ENCODE results near the gene AP4E1. TPM values are rescaled to one million over a fixed set of nuclear protein-coding genes. Genes with fewer than 3 reads are reported as not detected.
A peak's percentile ranks its signal among the peaks of the same experiment; 100 is the strongest.
"Not testable (repeated sequence)": the region's sequence is repeated elsewhere in the genome, so short reads cannot be mapped to it uniquely, and the experiment has no call there.

The AP4E1 gene
- total RNA-seq, 1 experiment from 2014 or later = 10.1 TPM

- ChIA-PET CTCF (no interaction called here), POLR2A (no interaction called here), RAD21 (ENCODE audit: low non-redundant PET in 1 of 2, low total read pairs in 2 of 2, uncharacterized antibody in 2 of 2, unreplicated experiment in 2 of 2) (no interaction called here)
- H3K27me3 ChIP-seq (ENCODE audit: insufficient read depth, low read length) = no peaks in the 10 kb centered on the region
- peaks cover 0 to 3% of the 10 kb centered on the region in 2 experiments; a peak in 1 of 4 replicates for H3K4me1 ChIP-seq (ENCODE audit: control insufficient read depth in 1 of 2, insufficient read depth in 2 of 2, low read length in 2 of 2)
- H4K20me1 ChIP-seq (ENCODE audit: insufficient read depth) = no peaks in the 10 kb centered on the region
- BruUV-seq (replicated peaks) = no TSS peak
- H3K9ac ChIP-seq (ENCODE audit: low read length) = no peak overlapping the region
- H3K9me2 ChIP-seq (ENCODE audit: insufficient read depth) = no peaks in the 10 kb centered on the region
- no peaks in the 10 kb centered on the region for H3K36me3 ChIP-seq (ENCODE audit: control insufficient read depth in 1 of 2, insufficient read depth in 2 of 2, low read length in 2 of 2)
- ATAC-seq = no peak
- H3K79me2 ChIP-seq (ENCODE audit: insufficient read depth, low read length) = no peaks in the 10 kb centered on the region
- TF ChIP-seq POLR2A (IDR thresholded peaks at IDR 0.05; ENCODE audit: borderline replicate concordance, extremely low read depth, insufficient read depth, insufficient read length) (no peak), ELF1 (IDR thresholded peaks at IDR 0.05; ENCODE audit: borderline replicate concordance, low read depth) (no peak), SRF (IDR thresholded peaks at IDR 0.05; ENCODE audit: low read depth) (no peak), ZNF274 (IDR thresholded peaks at IDR 0.05; ENCODE audit: low read depth, low read length) (no peak), EGR1 (IDR thresholded peaks at IDR 0.05; ENCODE audit: low read depth) (no peak), ZFX (IDR thresholded peaks at IDR 0.05) (no peak), YY1 (IDR thresholded peaks at IDR 0.05; ENCODE audit: extremely low read depth, insufficient replicate concordance, low read depth, low read length) (no peak), POLR2AphosphoS5 (IDR thresholded peaks at IDR 0.05; ENCODE audit: low read depth, low read length) (no peak)
- H3K27ac ChIP-seq (ENCODE audit: low read depth, low read length) = no peak overlapping the region
- no peaks in the 10 kb centered on the region for H3K9me3 ChIP-seq (ENCODE audit: control insufficient read depth in 1 of 2, insufficient read depth in 1 of 2, low read depth in 1 of 2, low read length in 2 of 2)
- no peak overlapping the region for H2AFZ ChIP-seq (ENCODE audit: low read depth, low read length, poor library complexity, severe bottlenecking)
- intact Hi-C loops (cut with micrococcal nuclease) = no loop called here
- no peak for DNase-seq (ENCODE audit: low read depth, low spot score)
- H3K4me2 ChIP-seq (ENCODE audit: low read length) = no peak overlapping the region
- no peak overlapping the region for H3K4me3 ChIP-seq (replicated peaks in 1 of 2; ENCODE audit: low read depth in 1 of 2, low read length in 2 of 2)
Observed at GRCh38 chr15:51030649-51031316, 122.3 kb downstream of the AP4E1 start.

- H4K20me1 ChIP-seq (ENCODE audit: insufficient read depth); H3K9me2 ChIP-seq (ENCODE audit: insufficient read depth); POLR2A ChIA-PET; DNase-seq (ENCODE audit: low read depth, low spot score); RAD21 ChIA-PET (ENCODE audit: low non-redundant PET in 1 of 2, low total read pairs in 2 of 2, uncharacterized antibody in 2 of 2, unreplicated experiment in 2 of 2); H3K36me3 ChIP-seq (ENCODE audit: control insufficient read depth in 1 of 2, insufficient read depth in 2 of 2, low read length in 2 of 2); H3K27me3 ChIP-seq (ENCODE audit: insufficient read depth, low read length); H3K9me3 ChIP-seq (ENCODE audit: control insufficient read depth in 1 of 2, insufficient read depth in 1 of 2, low read depth in 1 of 2, low read length in 2 of 2); intact Hi-C loops (cut with micrococcal nuclease); CTCF ChIA-PET: not testable (repeated sequence)
- H3K9ac ChIP-seq (ENCODE audit: low read length) = peak overlapping the region; percentile 65
- H3K4me2 ChIP-seq (ENCODE audit: low read length) = peak overlapping the region; percentile 82
- peak overlapping the region; percentile 88 for H2AFZ ChIP-seq (ENCODE audit: low read depth, low read length, poor library complexity, severe bottlenecking)
- H3K4me3 ChIP-seq (replicated peaks in 1 of 2; ENCODE audit: low read depth in 1 of 2, low read length in 2 of 2) = peak overlapping the region; percentile 63 to 66
- TSS peak; percentile 65 for BruUV-seq (replicated peaks)
- peak; percentile 61 for ATAC-seq
- peak; percentile 41 for TF ChIP-seq YY1 (IDR thresholded peaks at IDR 0.05; ENCODE audit: extremely low read depth, insufficient replicate concordance, low read depth, low read length)
- peaks cover 26% of the 10 kb centered on the region for H3K79me2 ChIP-seq (ENCODE audit: insufficient read depth, low read length)
- H3K27ac ChIP-seq (ENCODE audit: low read depth, low read length) = peak overlapping the region; percentile 67
- peaks cover 9 to 11% of the 10 kb centered on the region in 2 experiments for H3K4me1 ChIP-seq (ENCODE audit: control insufficient read depth in 1 of 2, insufficient read depth in 2 of 2, low read length in 2 of 2)
Observed at GRCh38 chr15:51037474-51037873, 129.0 kb downstream of the AP4E1 start.
